IMR-90 (cell line): ENCODE measurements around the gene RCE1. TPM values are rescaled to one million over a fixed set of nuclear protein-coding genes. Genes with fewer than 3 reads are reported as not detected.

ENCODE experiments used
- ATAC-seq: fragments of 200-7000 bp; cut with Tn5 transposase; 2 replicates; pipeline ENCODE4 v1.9.1; 2020; ENCODE audit warnings: low read depth, mild to moderate bottlenecking, moderate library complexity
- BruUV-seq: library from RNA; stranded (reverse); fragments of 400-500 nt; replicated peaks from 2 replicates; lab custom pipeline; 2021; lab: Mats Ljungman, UMichigan
- CTCF ChIA-PET: fragments of 300-600 bp; formaldehyde crosslinking; extraction: SDS; loops from one replicate; lab custom pipeline; 2021; ENCODE audit warnings: antibody characterized with exemption; lab: Yijun Ruan, JAX
- POLR2A ChIA-PET: fragments of 300-600 bp; sonication (Branson Sonifier 250); formaldehyde crosslinking; loops from one replicate; lab custom pipeline; 2022; ENCODE audit warnings: antibody characterized with exemption; ENCODE audit not compliant: unreplicated experiment; lab: Charles Lee
- DNase-seq: peaks from one replicate; pipeline ENCODE4 v3.0.0; 2013
- H2AFZ ChIP-seq: replicated peaks from 2 replicates; pipeline ENCODE3; 2013; ENCODE audit warnings: low read length, mild to moderate bottlenecking; ENCODE audit not compliant: poor library complexity
- H2AK5ac ChIP-seq: 2 replicates; pipeline ENCODE4 v1.6.1; 2013; ENCODE audit warnings: low read depth, low read length, inconsistent platforms
- H2AK9ac ChIP-seq: replicated peaks from 2 replicates; pipeline ENCODE3; 2013; ENCODE audit warnings: mild to moderate bottlenecking, low read depth, low read length, moderate library complexity; ENCODE audit not compliant: poor library complexity
- H2BK120ac ChIP-seq: 2 replicates; pipeline ENCODE4 v1.6.1; 2013; ENCODE audit warnings: low read depth, low read length, inconsistent platforms
- H2BK15ac ChIP-seq: 3 replicates; pipeline ENCODE4 v1.6.1; 2013; ENCODE audit warnings: low read depth, low read length, inconsistent platforms
- H2BK20ac ChIP-seq: 2 replicates; pipeline ENCODE4 v1.6.1; 2013; ENCODE audit warnings: low read depth, mild to moderate bottlenecking, inconsistent platforms, low read length, moderate library complexity
- H2BK5ac ChIP-seq: 2 replicates; pipeline ENCODE4 v1.6.1; 2013; ENCODE audit warnings: mild to moderate bottlenecking, low read depth, low read length, inconsistent platforms; ENCODE audit not compliant: poor library complexity, severe bottlenecking
- H3K14ac ChIP-seq: replicated peaks from 2 replicates; pipeline ENCODE4 v1.6.1; 2013; ENCODE audit warnings: low read depth, low read length, inconsistent platforms
- H3K18ac ChIP-seq: 2 replicates; pipeline ENCODE4 v1.6.1; 2013; ENCODE audit warnings: low read depth, low read length, control low read depth
- H3K23ac ChIP-seq: 2 replicates; pipeline ENCODE4 v1.6.1; 2013; ENCODE audit warnings: low read depth, low read length, inconsistent platforms
- H3K27ac ChIP-seq: 2 replicates; pipeline ENCODE4 v1.5.1; 2013; ENCODE audit warnings: mild to moderate bottlenecking, control low read depth, low read length; ENCODE audit not compliant: insufficient read depth
- H3K27me3 ChIP-seq: 2 replicates; pipeline ENCODE4 v1.6.1; 2013; ENCODE audit warnings: low read length; ENCODE audit not compliant: control insufficient read depth, insufficient read depth
- H3K36me3 ChIP-seq: 2 replicates; pipeline ENCODE4 v1.6.1; 2013; ENCODE audit warnings: low read length, mixed read lengths; ENCODE audit not compliant: control insufficient read depth, insufficient read depth
- H3K4ac ChIP-seq: 2 replicates; pipeline ENCODE4 v1.6.1; 2013; ENCODE audit warnings: low read depth, low read length, inconsistent platforms
- H3K4me1 ChIP-seq: 2 replicates; pipeline ENCODE4 v1.6.1; 2013; ENCODE audit warnings: low read length, mixed read lengths; ENCODE audit not compliant: control insufficient read depth, insufficient read depth
- H3K4me2 ChIP-seq: 2 replicates; pipeline ENCODE4 v1.6.1; 2013; ENCODE audit warnings: low read depth, mild to moderate bottlenecking, control low read depth, low read length, moderate library complexity
- H3K4me3 ChIP-seq: 2 replicates; pipeline ENCODE4 v1.5.1; 2013; ENCODE audit warnings: low read depth, mild to moderate bottlenecking, control low read depth, low read length, moderate library complexity; ENCODE audit not compliant: insufficient read depth
- H3K56ac ChIP-seq: 2 replicates; pipeline ENCODE4 v1.6.1; 2013; ENCODE audit warnings: low read length, inconsistent platforms; ENCODE audit not compliant: insufficient read depth; ENCODE audit errors: extremely low read depth
- H3K79me1 ChIP-seq, 2 experiments: 2 replicates each; pipeline ENCODE4 v1.6.1; 2013; ENCODE audit warnings: low read length in 2 of 2, inconsistent platforms in 1 of 2, low read depth in 1 of 2
- H3K9ac ChIP-seq: 2 replicates; pipeline ENCODE4 v1.6.1; 2013; ENCODE audit warnings: low read depth, low read length, control low read depth
- H3K9me1 ChIP-seq: 2 replicates; pipeline ENCODE4 v1.6.1; 2013; ENCODE audit warnings: low read length, inconsistent platforms; ENCODE audit not compliant: insufficient read depth
- H3K9me3 ChIP-seq: 2 replicates; pipeline ENCODE4 v1.6.1; 2013; ENCODE audit warnings: low read length; ENCODE audit not compliant: control insufficient read depth, insufficient read depth
- H4K20me1 ChIP-seq: 2 replicates; pipeline ENCODE4 v1.6.1; 2013; ENCODE audit warnings: low read length, inconsistent platforms; ENCODE audit not compliant: insufficient read depth
- H4K5ac ChIP-seq: 2 replicates; pipeline ENCODE4 v1.6.1; 2013; ENCODE audit warnings: mild to moderate bottlenecking, low read depth, low read length, control low read depth
- H4K8ac ChIP-seq, 2 experiments: 2 replicates each; pipeline ENCODE4 v1.6.1; 2013; ENCODE audit warnings: low read depth in 2 of 2, low read length in 2 of 2, control low read depth in 1 of 2, inconsistent platforms in 1 of 2
- H4K91ac ChIP-seq: 2 replicates; pipeline ENCODE4 v1.6.1; 2013; ENCODE audit warnings: low read depth, low read length, inconsistent platforms; ENCODE audit not compliant: insufficient read depth
- BHLHE40 ChIP-seq: fragments of 150-350 bp; IDR thresholded peaks from 2 replicates; pipeline ENCODE4 v1.6.1; 2016; ENCODE audit warnings: mild to moderate bottlenecking, low read depth, low read length
- CEBPB ChIP-seq: IDR thresholded peaks from 2 replicates; pipeline ENCODE4 v1.6.1; 2012; ENCODE audit warnings: low read depth, low read length, improper control_type of control experiment
- CHD1 ChIP-seq: IDR thresholded peaks from 2 replicates; pipeline ENCODE4 v1.6.1; 2012; ENCODE audit warnings: low read depth, low read length, improper control_type of control experiment
- CTCF ChIP-seq: conservative IDR thresholded peaks from 2 replicates; pipeline ENCODE4 v1.5.1; 2012; ENCODE audit warnings: mild to moderate bottlenecking, low read depth, low read length, improper control_type of control experiment
- ELK1 ChIP-seq: fragments of 150-350 bp; IDR thresholded peaks from 2 replicates; pipeline ENCODE4 v1.6.1; 2016; ENCODE audit warnings: low read depth, mild to moderate bottlenecking, low read length, moderate library complexity, borderline replicate concordance
- FOS ChIP-seq: fragments of 150-350 bp; IDR thresholded peaks from 2 replicates; pipeline ENCODE4 v1.6.1; 2016; ENCODE audit warnings: low read depth, low read length
- MAZ ChIP-seq: IDR thresholded peaks from 2 replicates; pipeline ENCODE4 v1.6.1; 2012; ENCODE audit warnings: low read depth, mild to moderate bottlenecking, low read length, improper control_type of control experiment, moderate library complexity, borderline replicate concordance
- MXI1 ChIP-seq: IDR thresholded peaks from 2 replicates; pipeline ENCODE4 v1.6.1; 2012; ENCODE audit warnings: low read depth, mild to moderate bottlenecking, low read length, moderate library complexity, borderline replicate concordance
- NFE2L2 ChIP-seq: fragments of 150-350 bp; IDR thresholded peaks from 2 replicates; pipeline ENCODE4 v1.6.1; 2016; ENCODE audit warnings: low read depth, mild to moderate bottlenecking, low read length
- POLR2A ChIP-seq: IDR thresholded peaks from 2 replicates; pipeline ENCODE4 v1.6.1; 2012; ENCODE audit warnings: mild to moderate bottlenecking, low read depth, low read length
- RCOR1 ChIP-seq: IDR thresholded peaks from 2 replicates; pipeline ENCODE4 v1.6.1; 2012; ENCODE audit warnings: mild to moderate bottlenecking, low read length, improper control_type of control experiment; ENCODE audit not compliant: insufficient replicate concordance
- SMC3 ChIP-seq: fragments of 150-350 bp; IDR thresholded peaks from 2 replicates; pipeline ENCODE4 v1.6.1; 2016; ENCODE audit warnings: low read depth, mild to moderate bottlenecking, antibody characterized with exemption, low read length, moderate library complexity
- USF2 ChIP-seq: fragments of 150-350 bp; IDR thresholded peaks from 2 replicates; pipeline ENCODE4 v1.6.1; 2017; ENCODE audit warnings: mild to moderate bottlenecking, antibody characterized with exemption, low read length, low read depth
- WGBS, 2 experiments: methylation state at CpG; one replicate each; pipeline versions ENCODE4 v1.1.5 to v1.1.7; 2013; ENCODE audit warnings: missing lambda C conversion rate in 2 of 2; ENCODE audit not compliant: insufficient read length in 1 of 2; ENCODE audit errors: extremely low coverage in 2 of 2; 5-methylcytosine and 5-hydroxymethylcytosine counted together
- dilution Hi-C: fragments of 300-500 bp; cut with HindIII; formaldehyde crosslinking; loops from one replicate; pipeline ENCODE4 v1.14.3; 2018; ENCODE audit warnings: low sequenced_read_pairs; ENCODE audit not compliant: unreplicated experiment
- in situ Hi-C: fragments of 300-500 bp; cut with MboI; formaldehyde crosslinking; loops from 3 replicates; pipeline ENCODE4 v1.14.3; 2019; ENCODE audit warnings: low sequenced_read_pairs, inconsistent platforms, mixed read lengths
- intact Hi-C: fragments of 100-400 bp; cut with micrococcal nuclease; formaldehyde crosslinking; loops from 2 replicates; pipeline ENCODE4 v1.10.0; 2022
- polyA plus RNA-seq, 3 experiments: library from polyadenylated mRNA; depleted of rRNA; stranded (reverse); fragments of >200 nt; gene quantifications; 2 replicates each; pipeline ENCODE4 v1.2.3, GENCODE V29; 2012; ENCODE audit warnings: low replicate concordance in 1 of 3
- total RNA-seq: library from RNA; depleted of rRNA; stranded (reverse); fragments of >200 nt; gene quantifications from 2 replicates; pipeline ENCODE4 v1.2.3, GENCODE V29; 2012

Gene RCE1
- total and polyA plus RNA-seq, 2 of the 4 experiments (the other 2 are of a cell fraction), result 6.6 to 19.4 TPM

- H2BK20ac ChIP-seq, result no peak overlapping the region
- no peak overlapping the region for H2AK9ac ChIP-seq
- no peak for TF ChIP-seq USF2
- no peak for TF ChIP-seq POLR2A
- no peak for TF ChIP-seq ELK1
- no peak for TF ChIP-seq RCOR1
- TF ChIP-seq CTCF, result no peak
- no peak for TF ChIP-seq FOS
- TF ChIP-seq MAZ, result no peak
- TF ChIP-seq CEBPB, result no peak
- TF ChIP-seq NFE2L2, result no peak
- TF ChIP-seq SMC3, result no peak
- no peak for TF ChIP-seq CHD1
- TF ChIP-seq MXI1, result no peak
- no peak for TF ChIP-seq BHLHE40
- no peak overlapping the region for H2BK5ac ChIP-seq
- no peak overlapping the region for H3K23ac ChIP-seq
- H2BK15ac ChIP-seq, result no peak overlapping the region
- no peak overlapping the region for H4K5ac ChIP-seq
- no peaks in the 10 kb centered on the region for H4K20me1 ChIP-seq
- no peaks in the 10 kb centered on the region for H3K27me3 ChIP-seq
- intact Hi-C loops (loop anchor here (5.0 kb wide), 1 partner anchor 77 kb away; the partner anchor contains the start of gene PC), in situ Hi-C loops (no loop called here), dilution Hi-C loops (no loop called here)
- peaks cover 5% of the 10 kb centered on the region for H3K9me1 ChIP-seq
- BruUV-seq, result no TSS peak
- DNase-seq, result no peak
- no peak overlapping the region for H2BK120ac ChIP-seq
- no peak overlapping the region for H2AFZ ChIP-seq
- peak overlapping the region; percentile 69 for H2AK5ac ChIP-seq
- ATAC-seq, result no peak
- H3K79me1 ChIP-seq, result peaks cover 0 to 24% of the 10 kb centered on the region in 2 experiments; a peak in 2 of 4 replicates
- WGBS, 2 experiments, result 100% methylated on average over 1 of the region's 8 CpGs; no CpG with 5 or more reads in 1 of the 2 experiments
- H3K56ac ChIP-seq, result no peak overlapping the region
- no peaks in the 10 kb centered on the region for H3K9me3 ChIP-seq
- ChIA-PET CTCF (no interaction called here), POLR2A (no interaction called here)
- H4K91ac ChIP-seq, result no peak overlapping the region; the same call in 1 of the 2 replicates
- no peak overlapping the region for H3K18ac ChIP-seq
- no peak overlapping the region for H3K4me3 ChIP-seq
- H4K8ac ChIP-seq, result no peak overlapping the region
- H3K4me2 ChIP-seq, result no peak overlapping the region
- no peak overlapping the region for H3K9ac ChIP-seq
- H3K4ac ChIP-seq, result no peak overlapping the region
- no peaks in the 10 kb centered on the region for H3K36me3 ChIP-seq
- peaks cover 43% of the 10 kb centered on the region for H3K4me1 ChIP-seq
- no peak overlapping the region for H3K27ac ChIP-seq
- no peak overlapping the region for H3K14ac ChIP-seq
Measured at GRCh38 chr11:66879999-66880398, 36.8 kb downstream of the RCE1 start.
